HFFc6 (cell line): ENCODE data around the gene SS18L1. TPM values are rescaled to one million over a fixed set of nuclear protein-coding genes. Genes with fewer than 3 reads are reported as not detected.

Source experiments
- DNase-seq: peaks from one replicate; pipeline ENCODE4 v3.0.0-alpha.2; 2018
- H3K27ac Mint-ChIP-seq: 2 replicates; pipeline ENCODE4 v1.8.0; 2020; ENCODE audit warnings: mild to moderate bottlenecking, mixed read lengths
- H3K27me3 Mint-ChIP-seq: 2 replicates; pipeline ENCODE4 v1.8.0; 2021; ENCODE audit warnings: mild to moderate bottlenecking, moderate library complexity, mixed read lengths; ENCODE audit not compliant: insufficient read depth
- H3K36me3 Mint-ChIP-seq: 2 replicates; pipeline ENCODE4 v1.8.0; 2021; ENCODE audit warnings: low read depth, mixed read lengths
- H3K4me1 Mint-ChIP-seq: 2 replicates; pipeline ENCODE4 v1.8.0; 2020; ENCODE audit warnings: low read depth, mixed read lengths
- H3K4me3 Mint-ChIP-seq: 2 replicates; pipeline ENCODE4 v1.8.0; 2020; ENCODE audit warnings: mild to moderate bottlenecking, moderate library complexity, mixed read lengths
- H3K9me3 Mint-ChIP-seq: 2 replicates; pipeline ENCODE4 v1.8.0; 2020; ENCODE audit warnings: mild to moderate bottlenecking, mixed read lengths
- total RNA-seq, 6 experiments: library from RNA; stranded (reverse); fragmentation: NEBNext Ultra II Directional; extraction: Animal tissue kit (Norgen Biotek cat#: 25700); gene quantifications; 2 replicates in 1 of 6; 3 replicates in 5 of 6; pipeline ENCODE4 v1.2.3, GENCODE V29; 2021
- TF ChIP-seq, protein P1 (sequence below): fragments of 200-600 bp; sonication (generic); IDR thresholded peaks from 2 replicates; pipeline ENCODE4 v1.5.0; 2021; ENCODE audit warnings: antibody characterized with exemption, mild to moderate bottlenecking

The SS18L1 gene
- total RNA-seq, 6 experiments from 2014 or later, result 5.5 to 7.9 (median 5.9) TPM

DNA sequence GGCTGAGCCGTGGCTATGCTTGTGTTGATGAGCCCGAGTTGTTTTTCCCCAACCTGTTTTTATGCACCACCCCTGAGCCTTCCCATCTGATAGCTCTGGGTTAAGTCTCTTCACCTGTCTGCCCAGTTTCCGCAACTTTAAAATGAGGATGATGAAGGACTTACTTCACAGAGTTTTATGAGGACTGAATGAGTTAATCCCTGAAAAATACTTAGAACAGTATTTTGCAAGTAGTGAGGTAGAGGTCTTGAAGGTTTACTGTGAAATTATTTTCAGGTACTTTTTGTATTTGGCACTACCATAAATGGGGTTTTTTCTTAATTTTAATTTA lies 42.5 kb downstream of the SS18L1 start:
- Mint-ChIP-seq H3K9me3 (no peaks in the 10 kb centered on the region), H3K4me3 (no peak overlapping the region), H3K27me3 (no peaks in the 10 kb centered on the region; the same call in 1 of the 2 replicates), H3K27ac (no peak overlapping the region), H3K4me1 (peaks cover 38% of the 10 kb centered on the region), H3K36me3 (peaks cover 14% of the 10 kb centered on the region)
- TF ChIP-seq, protein P1, sequence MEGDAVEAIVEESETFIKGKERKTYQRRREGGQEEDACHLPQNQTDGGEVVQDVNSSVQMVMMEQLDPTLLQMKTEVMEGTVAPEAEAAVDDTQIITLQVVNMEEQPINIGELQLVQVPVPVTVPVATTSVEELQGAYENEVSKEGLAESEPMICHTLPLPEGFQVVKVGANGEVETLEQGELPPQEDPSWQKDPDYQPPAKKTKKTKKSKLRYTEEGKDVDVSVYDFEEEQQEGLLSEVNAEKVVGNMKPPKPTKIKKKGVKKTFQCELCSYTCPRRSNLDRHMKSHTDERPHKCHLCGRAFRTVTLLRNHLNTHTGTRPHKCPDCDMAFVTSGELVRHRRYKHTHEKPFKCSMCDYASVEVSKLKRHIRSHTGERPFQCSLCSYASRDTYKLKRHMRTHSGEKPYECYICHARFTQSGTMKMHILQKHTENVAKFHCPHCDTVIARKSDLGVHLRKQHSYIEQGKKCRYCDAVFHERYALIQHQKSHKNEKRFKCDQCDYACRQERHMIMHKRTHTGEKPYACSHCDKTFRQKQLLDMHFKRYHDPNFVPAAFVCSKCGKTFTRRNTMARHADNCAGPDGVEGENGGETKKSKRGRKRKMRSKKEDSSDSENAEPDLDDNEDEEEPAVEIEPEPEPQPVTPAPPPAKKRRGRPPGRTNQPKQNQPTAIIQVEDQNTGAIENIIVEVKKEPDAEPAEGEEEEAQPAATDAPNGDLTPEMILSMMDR, result no peak
- no peak for DNase-seq

DNA sequence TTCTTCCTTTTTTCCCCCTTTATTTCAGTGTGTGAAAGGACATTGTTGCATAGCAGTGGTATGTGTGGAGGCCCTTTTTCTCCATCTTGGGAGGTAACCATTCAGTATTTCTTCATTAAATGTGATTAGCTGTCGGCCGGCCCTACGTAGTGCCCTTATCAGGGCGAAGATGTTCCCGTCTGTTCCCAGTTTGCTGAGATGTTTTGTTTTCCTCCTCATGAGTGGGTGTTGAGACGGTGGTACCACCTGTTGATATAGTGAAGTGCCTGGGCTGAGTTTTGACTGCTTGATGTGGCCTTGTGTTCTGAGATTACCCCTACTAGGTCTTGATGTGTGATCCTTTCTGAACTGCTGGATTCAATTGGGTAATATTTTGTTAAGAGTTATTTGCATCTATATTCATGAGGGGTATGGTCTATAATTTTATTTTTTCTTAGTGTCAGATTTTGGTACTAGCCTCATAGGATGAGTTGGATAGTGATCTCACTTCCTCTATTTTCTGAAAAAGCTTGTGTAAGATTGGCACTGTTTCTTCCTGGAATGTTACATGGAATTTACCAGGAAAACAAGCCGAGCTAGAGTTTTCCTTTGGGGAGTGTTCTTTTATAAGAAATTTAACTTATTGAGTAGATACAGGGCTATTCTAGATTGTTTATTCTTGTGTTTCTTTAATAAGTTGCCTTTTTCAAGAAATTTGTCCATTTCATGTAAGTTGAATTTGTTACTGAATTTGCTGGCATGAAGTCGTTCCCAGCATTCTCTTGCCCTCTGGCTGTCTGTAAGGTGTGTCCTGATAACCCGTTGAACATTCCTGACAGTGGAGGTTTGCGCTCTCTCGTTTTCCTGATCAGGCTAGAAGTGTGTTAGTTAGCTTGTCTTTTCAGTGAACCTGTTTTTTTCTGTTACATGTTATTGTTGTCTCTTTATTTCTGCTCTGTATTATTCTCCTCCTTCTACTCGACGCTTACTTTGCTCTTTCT lies 43.6 kb downstream of the SS18L1 start:
- H3K27me3 Mint-ChIP-seq, result no peaks in the 10 kb centered on the region; the same call in 1 of the 2 replicates
- peaks cover 30% of the 10 kb centered on the region for H3K4me1 Mint-ChIP-seq
- H3K36me3 Mint-ChIP-seq, result peaks cover 14% of the 10 kb centered on the region
- peak overlapping the region; percentile 9; the same call in 1 of the 2 replicates for H3K4me3 Mint-ChIP-seq
- DNase-seq, result peak; percentile 16
- TF ChIP-seq, protein P1, result no peak
- H3K27ac Mint-ChIP-seq, result peak overlapping the region; percentile 72
- H3K9me3 Mint-ChIP-seq, result no peaks in the 10 kb centered on the region

DNA sequence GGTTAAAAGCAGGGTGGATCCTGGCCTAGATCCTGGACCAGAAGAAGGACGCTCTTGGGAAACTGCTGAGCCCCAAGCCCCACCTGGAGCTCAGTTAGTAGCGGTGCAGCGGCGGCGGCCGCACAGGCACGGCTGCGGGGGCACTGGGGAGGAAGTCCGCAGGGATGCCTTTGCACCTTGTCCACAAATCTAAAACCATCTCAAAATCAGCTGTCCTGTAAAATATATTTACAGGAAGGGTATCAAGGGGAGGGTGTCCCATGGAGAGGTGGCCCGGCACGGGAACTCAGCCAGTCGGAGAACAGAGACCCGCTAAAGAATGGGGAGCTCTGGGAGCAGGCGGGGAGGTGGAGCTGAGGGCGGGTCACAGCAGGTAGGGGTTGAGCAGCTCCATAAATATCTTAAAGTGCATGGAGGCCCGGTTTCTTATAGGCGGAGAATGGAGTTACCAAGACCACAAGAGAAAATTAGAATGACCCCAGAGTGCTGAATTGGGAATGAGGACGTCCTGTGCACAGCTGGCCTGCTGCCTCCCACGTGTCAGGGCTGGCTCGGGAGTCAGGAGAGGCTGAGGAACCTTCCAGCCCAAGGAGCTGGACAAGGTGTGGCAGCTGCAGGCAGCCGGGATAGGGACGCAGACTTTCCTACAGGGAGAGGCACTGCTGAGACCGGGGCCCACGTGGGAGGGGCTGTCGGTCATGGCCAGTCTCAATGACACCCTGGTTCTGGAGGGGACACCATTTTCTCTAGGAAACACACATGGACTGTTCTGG lies 47.3 kb downstream of the SS18L1 start:
- no peak overlapping the region for H3K27ac Mint-ChIP-seq
- H3K36me3 Mint-ChIP-seq, result peaks cover 13% of the 10 kb centered on the region
- TF ChIP-seq, protein P1, result no peak
- H3K9me3 Mint-ChIP-seq, result no peaks in the 10 kb centered on the region
- no peak for DNase-seq
- H3K4me1 Mint-ChIP-seq, result peaks cover 15% of the 10 kb centered on the region
- no peak overlapping the region for H3K4me3 Mint-ChIP-seq
- no peaks in the 10 kb centered on the region for H3K27me3 Mint-ChIP-seq

DNA sequence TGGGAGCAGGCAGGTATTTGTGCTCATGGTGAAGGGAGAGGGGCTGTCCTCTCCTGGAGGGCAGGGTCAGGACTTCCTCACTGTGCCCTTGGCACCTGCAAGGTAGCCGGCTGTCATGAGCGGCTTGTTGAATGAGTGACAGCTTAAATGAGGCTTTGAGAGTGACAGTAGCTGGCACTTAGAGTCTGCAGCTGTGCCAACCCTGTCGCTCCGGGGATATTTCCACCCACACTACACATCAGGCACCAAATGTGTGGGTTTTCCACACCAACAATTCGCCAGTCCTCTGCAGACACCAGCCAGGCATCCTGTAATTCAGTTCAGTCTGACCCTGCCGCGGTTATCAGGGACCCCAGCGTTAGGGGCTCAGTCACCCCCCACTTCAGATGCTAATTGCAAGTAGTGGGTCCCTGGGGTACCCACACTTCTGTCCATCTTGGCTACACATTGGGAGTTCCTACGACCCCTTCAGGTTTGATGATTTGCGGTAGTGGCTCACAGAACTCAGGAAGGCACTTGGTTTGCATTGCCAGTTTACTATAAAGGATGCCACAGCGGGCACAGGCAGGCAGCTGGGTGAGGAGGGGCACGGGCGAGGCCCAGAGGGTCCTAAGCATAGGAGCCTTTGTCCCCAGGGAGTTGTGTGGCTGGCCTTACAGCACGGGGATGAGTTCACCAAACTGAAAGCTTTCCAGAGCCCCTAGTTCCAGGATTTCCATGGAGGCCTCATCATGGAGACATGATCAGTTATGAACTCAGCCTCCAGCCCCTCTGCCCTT lies 48.4 kb downstream of the SS18L1 start:
- no peaks in the 10 kb centered on the region for H3K27me3 Mint-ChIP-seq
- H3K4me3 Mint-ChIP-seq, result no peak overlapping the region
- no peak overlapping the region for H3K27ac Mint-ChIP-seq
- H3K9me3 Mint-ChIP-seq, result no peaks in the 10 kb centered on the region
- DNase-seq, result no peak
- peaks cover 13% of the 10 kb centered on the region for H3K36me3 Mint-ChIP-seq
- peaks cover 10% of the 10 kb centered on the region for H3K4me1 Mint-ChIP-seq
- TF ChIP-seq, protein P1, result no peak

DNA sequence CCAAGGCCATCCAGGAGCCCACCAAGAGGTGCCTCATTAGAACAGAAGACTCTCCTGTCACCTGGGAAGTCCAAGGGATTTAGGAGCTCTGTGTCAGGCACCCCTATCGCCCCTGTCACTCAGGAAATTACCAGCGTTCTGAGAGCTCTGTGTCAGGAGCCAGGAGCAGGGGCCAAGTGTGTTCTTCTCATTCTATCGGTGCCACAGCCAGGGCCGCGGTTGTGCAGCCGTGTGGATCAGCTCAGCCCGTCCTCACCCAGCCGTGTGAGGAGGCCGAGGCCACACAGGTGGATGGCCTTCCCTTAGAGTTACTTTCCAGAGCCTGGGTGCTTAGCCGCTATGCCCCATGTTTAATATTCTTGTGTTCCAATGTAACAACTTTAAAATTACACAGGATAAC lies 49.1 kb downstream of the SS18L1 start:
- H3K4me3 Mint-ChIP-seq, result no peak overlapping the region
- DNase-seq, result no peak
- peaks cover 13% of the 10 kb centered on the region for H3K36me3 Mint-ChIP-seq
- TF ChIP-seq, protein P1, result no peak
- H3K9me3 Mint-ChIP-seq, result no peaks in the 10 kb centered on the region
- H3K27me3 Mint-ChIP-seq, result no peaks in the 10 kb centered on the region
- H3K4me1 Mint-ChIP-seq, result peaks cover 3% of the 10 kb centered on the region
- no peak overlapping the region for H3K27ac Mint-ChIP-seq
